Tibial artery (tissue), 4 donors: ENCODE results near the gene MAFF.
A peak's percentile ranks its signal among the peaks of the same experiment; 100 is the strongest.

Source experiments
- DNase-seq, 2 donors: peaks; one replicate each; pipeline ENCODE4 v3.0.0-alpha.2; 2019
- H3K27ac ChIP-seq, 2 donors: fragments of 200-600 bp; sonication (generic) in 1 of 2; 1 replicate in 1 of 2; 2 replicates in 1 of 2; pipeline ENCODE4 v1.5.1; 2018 to 2019; ENCODE audit warnings: mild to moderate bottlenecking in 1 of 2
- H3K27me3 ChIP-seq, 2 donors: fragments of 200-600 bp; sonication (generic) in 1 of 2; one replicate each; pipeline versions ENCODE4 v1.5.1 to v1.6.0; 2016 to 2019
- H3K36me3 ChIP-seq, 3 donors: fragments of 200-600 bp; sonication (generic) in 2 of 3; one replicate each; pipeline ENCODE4 v1.5.1; 2016 to 2019; ENCODE audit warnings: mild to moderate bottlenecking in 2 of 3
- H3K4me1 ChIP-seq, 4 donors: fragments of 200-600 bp; sonication (generic) in 2 of 4; 1 replicate in 3 of 4; 2 replicates in 1 of 4; pipeline ENCODE4 v1.5.1; 2016 to 2019
- H3K4me3 ChIP-seq, 2 donors: fragments of 200-600 bp; sonication (generic) in 1 of 2; 1 replicate in 1 of 2; 2 replicates in 1 of 2; pipeline ENCODE4 v1.5.1; 2018 to 2019; ENCODE audit warnings: mild to moderate bottlenecking in 2 of 2
- H3K9me3 ChIP-seq, 3 donors: fragments of 200-600 bp; sonication (generic) in 1 of 3; one replicate each; pipeline ENCODE4 v1.5.1; 2016 to 2019
- CTCF ChIP-seq, 2 experiments: fragments of 200-600 bp in 1 of 2; fragments of 450-650 bp in 1 of 2; IDR thresholded peaks; one replicate each; pipeline ENCODE4 v1.5.1; 2017 to 2019; ENCODE audit warnings: antibody characterized with exemption in 2 of 2, mild to moderate bottlenecking in 1 of 2, moderate library complexity in 1 of 2
- intact Hi-C: fragments of 100-400 bp; cut with DNase I; formaldehyde crosslinking; loops from one replicate; pipeline ENCODE4 v1.15.0; 2023; ENCODE audit warnings: low total_unique reads

MAFF gene

GRCh38 chr22:38203090-38203810, 1.5 kb downstream of the MAFF start:
- peak overlapping the region; percentile 66 to 96 for H3K4me3 ChIP-seq
- H3K27ac ChIP-seq = peak overlapping the region; percentile 96 to 100
- peaks cover 8 to 37% (median 31%) of the 10 kb centered on the region in 4 donors for H3K4me1 ChIP-seq
- peak; percentile 57 to 82 for DNase-seq
- H3K9me3 ChIP-seq = no peaks in the 10 kb centered on the region
- H3K36me3 ChIP-seq = no peaks in the 10 kb centered on the region
- H3K27me3 ChIP-seq = no peaks in the 10 kb centered on the region
- TF ChIP-seq CTCF (IDR thresholded peaks at IDR 0.05) = no peak
- intact Hi-C loops = loop anchor here (5.0 to 10.0 kb wide), 2 partner anchors 44 to 112 kb away; partner anchors contain the start of gene CSNK1E

- intact Hi-C loops = loop anchor here (5.0 to 10.0 kb wide), 2 partner anchors 43 to 111 kb away; partner anchors contain the start of gene CSNK1E
- H3K27ac ChIP-seq = peak overlapping the region; percentile 96 to 100
- H3K27me3 ChIP-seq = no peaks in the 10 kb centered on the region
- no peak for TF ChIP-seq CTCF (IDR thresholded peaks at IDR 0.05)
- H3K36me3 ChIP-seq = peaks cover 0 to 5% (median 0%) of the 10 kb centered on the region in 3 donors
- H3K9me3 ChIP-seq = no peaks in the 10 kb centered on the region
- peaks cover 8 to 37% (median 33%) of the 10 kb centered on the region in 4 donors for H3K4me1 ChIP-seq
- DNase-seq = no peak
- H3K4me3 ChIP-seq = peak overlapping the region; percentile 66 to 96
Measured at GRCh38 chr22:38203855-38204514, 2.2 kb downstream of the MAFF start.

GRCh38 chr22:38204784-38205183, 3.0 kb downstream of the MAFF start:
- peak overlapping the region; percentile 18 to 66 for H3K4me3 ChIP-seq
- H3K4me1 ChIP-seq = peaks cover 8 to 37% (median 33%) of the 10 kb centered on the region in 4 donors
- peak overlapping the region; percentile 96 to 100 for H3K27ac ChIP-seq

GRCh38 chr22:38205261-38206128, 3.7 kb downstream of the MAFF start:
- H3K4me3 ChIP-seq = peak overlapping the region; percentile 18 to 24
- intact Hi-C loops = loop anchor here (10.0 kb wide), 1 partner anchor 109 kb away; the partner anchor contains the start of gene CSNK1E
- peak; percentile 93 to 97 for DNase-seq

More at GRCh38 chr22:38204784-38205183, 3.0 kb downstream of the MAFF start:
- DNase-seq = no peak
- TF ChIP-seq CTCF (IDR thresholded peaks at IDR 0.05) = no peak
- H3K27me3 ChIP-seq = no peaks in the 10 kb centered on the region
- no peaks in the 10 kb centered on the region for H3K9me3 ChIP-seq
- intact Hi-C loops = loop anchor here (5.0 to 10.0 kb wide), 2 partner anchors 43 to 110 kb away; partner anchors contain the start of gene CSNK1E
- peaks cover 0 to 5% (median 0%) of the 10 kb centered on the region in 3 donors for H3K36me3 ChIP-seq

More at GRCh38 chr22:38205261-38206128, 3.7 kb downstream of the MAFF start:
- no peaks in the 10 kb centered on the region for H3K27me3 ChIP-seq
- no peak for TF ChIP-seq CTCF (IDR thresholded peaks at IDR 0.05)
- peaks cover 8 to 37% (median 33%) of the 10 kb centered on the region in 4 donors for H3K4me1 ChIP-seq
- H3K9me3 ChIP-seq = no peaks in the 10 kb centered on the region
- H3K27ac ChIP-seq = peak overlapping the region; percentile 96 to 100
- H3K36me3 ChIP-seq = peaks cover 0 to 5% (median 0%) of the 10 kb centered on the region in 3 donors
